GM21390 (cell line): Measurements from ENCODE around the gene SF3B3.
A peak's percentile ranks its signal among the peaks of the same experiment; 100 is the strongest.
"Not testable (repeated sequence)": the region's sequence is repeated elsewhere in the genome, so short reads cannot be mapped to it uniquely, and the experiment has no call there.

Experiments used
- ATAC-seq: cut with Tn5 transposase; IDR thresholded peaks from one replicate; pipeline ENCODE4 v1.9.1; 2021; ENCODE audit not compliant: unreplicated experiment

The SF3B3 gene

DNA sequence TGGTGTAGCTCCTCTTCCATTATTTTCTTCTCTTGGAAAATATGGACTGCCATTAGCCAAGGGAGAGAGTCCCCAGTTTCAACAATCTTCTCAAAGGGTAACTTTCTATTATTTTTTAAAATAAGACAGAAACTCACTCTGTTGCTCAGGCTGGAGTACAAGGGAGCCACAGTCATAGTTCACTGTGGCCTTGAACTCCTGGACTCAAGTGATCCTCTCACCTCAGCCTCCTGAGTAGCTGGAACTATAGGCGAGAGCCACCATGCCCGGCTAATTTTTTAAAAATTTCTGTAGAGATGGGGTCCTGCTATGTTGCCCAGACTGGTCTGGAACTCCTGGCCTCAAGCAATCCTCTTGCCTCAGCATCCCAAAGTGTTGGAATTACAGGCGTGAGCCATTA, 13.4 kb upstream of the SF3B3 start:
- ATAC-seq: no peak

- no peak for ATAC-seq
Observed at GRCh38 chr16:70511833-70512232, 11.8 kb upstream of the SF3B3 start.

- no peak for ATAC-seq
Observed at GRCh38 chr16:70512456-70512855, 11.2 kb upstream of the SF3B3 start.

DNA sequence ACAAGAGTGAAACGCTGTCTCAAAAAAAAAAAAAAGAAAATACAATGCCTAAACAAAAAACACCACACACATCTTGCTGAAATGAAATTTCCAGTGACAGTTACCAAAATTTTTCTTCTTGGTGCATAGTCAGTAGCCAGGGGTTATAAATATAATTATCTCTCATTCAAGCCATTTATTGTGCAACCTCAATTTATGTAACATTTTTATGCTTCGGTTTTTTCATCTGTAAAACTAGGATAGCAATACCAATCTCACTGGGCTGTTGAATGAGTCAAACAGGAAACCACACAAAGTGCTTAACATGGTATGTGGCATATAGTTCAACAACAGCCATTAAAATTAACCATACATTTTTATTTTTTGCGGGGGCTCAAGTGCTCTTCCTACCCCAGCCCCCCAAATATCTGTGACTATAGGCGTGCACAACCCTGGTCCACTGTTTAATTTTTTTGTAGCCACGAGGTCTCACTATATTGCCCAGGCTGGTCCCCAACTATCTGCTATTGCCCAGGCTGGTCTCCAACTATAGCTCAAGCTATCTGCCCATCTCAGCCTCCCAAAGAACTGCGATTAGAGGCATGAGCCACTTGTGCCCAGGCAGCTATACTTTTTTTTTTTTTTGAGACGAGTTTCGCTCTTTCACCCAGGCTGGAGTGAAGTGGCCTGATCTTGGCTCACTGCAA, 2.9 kb upstream of the SF3B3 start:
- no peak for ATAC-seq

DNA sequence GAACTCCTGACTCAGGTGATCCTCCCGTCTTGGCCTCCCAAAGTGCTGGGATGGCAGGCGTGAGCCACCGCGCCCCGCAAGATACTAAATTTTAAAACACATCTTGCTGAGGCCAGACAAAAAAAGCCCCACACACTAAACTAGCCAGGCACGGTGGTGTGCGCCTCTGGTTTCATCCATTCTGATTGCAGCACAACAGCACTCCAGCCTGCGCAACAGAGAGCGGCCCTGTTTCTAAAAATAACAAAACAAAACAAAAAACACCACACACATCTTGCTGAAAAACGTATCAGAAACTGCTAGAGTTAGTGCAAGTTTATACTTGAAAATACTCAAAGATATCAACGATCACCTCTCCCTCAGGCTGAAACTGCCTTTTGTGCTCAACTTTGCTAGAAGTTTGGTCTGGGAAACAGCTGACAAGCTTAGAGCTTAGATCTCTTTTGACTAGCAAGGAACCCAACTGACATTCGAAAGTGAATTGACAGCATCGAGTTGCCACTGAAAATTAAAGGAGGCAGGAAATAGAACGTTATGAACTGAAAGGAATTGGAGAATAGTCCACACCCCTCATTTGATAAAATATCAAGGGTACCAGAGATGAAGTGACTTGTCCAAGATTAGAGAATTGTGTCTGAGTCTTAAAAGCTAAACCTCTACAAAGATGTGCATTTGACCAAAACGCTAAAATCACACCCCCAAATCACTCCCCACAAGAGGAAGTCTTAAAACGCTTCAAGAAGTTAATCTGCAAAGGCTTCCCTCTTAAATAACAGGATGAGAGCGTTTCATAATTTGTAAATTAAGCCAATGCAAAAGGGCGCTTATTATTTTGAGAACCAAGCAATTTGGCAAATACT, 1.2 kb upstream of the SF3B3 start:
- ATAC-seq: no peak

GRCh38 chr16:70523076-70523742, 407 bp upstream of the SF3B3 start, which contains the start of gene COG4:
COG4 (minus strand) TSS chr16:70523554; CDS start chr16:70523543, 11 bp downstream.
- peak; percentile 47 for ATAC-seq

DNA sequence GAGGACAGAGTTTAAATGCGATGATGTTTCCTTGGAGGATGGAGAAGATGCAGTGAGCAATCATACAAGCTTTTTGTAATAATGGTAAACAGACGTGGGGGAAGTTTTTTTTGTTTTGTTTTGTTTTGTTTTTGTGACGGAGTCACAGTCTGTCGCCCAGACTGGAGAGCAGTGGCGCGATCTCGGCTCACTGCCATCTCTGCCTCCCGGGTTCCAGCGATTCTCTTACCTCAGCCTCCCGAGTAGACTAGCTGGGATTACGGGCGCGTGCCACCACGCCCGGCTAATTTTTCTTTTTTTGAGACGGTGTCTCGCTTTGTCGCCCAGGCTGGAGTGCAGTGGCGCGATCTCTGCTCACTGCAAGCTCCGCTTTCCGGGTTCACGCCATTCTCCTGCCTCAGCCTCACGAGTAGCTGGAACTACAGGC, 796 bp downstream of the SF3B3 start:
- not testable (repeated sequence) for ATAC-seq

DNA sequence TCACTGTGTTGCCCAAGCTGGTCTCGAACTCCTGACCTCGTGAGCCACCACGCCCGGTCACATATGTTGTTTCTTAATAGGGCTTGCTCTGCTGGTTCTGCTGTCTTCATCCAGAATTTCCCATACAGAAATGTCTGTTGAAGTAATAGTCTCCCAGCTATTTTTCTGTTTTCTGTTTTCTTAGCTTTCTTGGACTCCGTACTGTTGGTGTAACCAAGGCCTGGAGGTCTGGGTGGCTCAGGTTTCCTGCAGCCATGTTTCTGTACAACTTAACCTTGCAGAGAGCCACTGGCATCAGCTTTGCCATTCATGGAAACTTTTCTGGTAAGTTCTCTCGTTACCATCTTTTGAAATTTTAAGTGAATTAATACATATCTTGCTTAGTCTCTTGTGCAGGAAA, 2.8 kb downstream of the SF3B3 start:
- ATAC-seq: no peak

- ATAC-seq: no peak
Observed at GRCh38 chr16:70527315-70527996, 3.8 kb downstream of the SF3B3 start.

DNA sequence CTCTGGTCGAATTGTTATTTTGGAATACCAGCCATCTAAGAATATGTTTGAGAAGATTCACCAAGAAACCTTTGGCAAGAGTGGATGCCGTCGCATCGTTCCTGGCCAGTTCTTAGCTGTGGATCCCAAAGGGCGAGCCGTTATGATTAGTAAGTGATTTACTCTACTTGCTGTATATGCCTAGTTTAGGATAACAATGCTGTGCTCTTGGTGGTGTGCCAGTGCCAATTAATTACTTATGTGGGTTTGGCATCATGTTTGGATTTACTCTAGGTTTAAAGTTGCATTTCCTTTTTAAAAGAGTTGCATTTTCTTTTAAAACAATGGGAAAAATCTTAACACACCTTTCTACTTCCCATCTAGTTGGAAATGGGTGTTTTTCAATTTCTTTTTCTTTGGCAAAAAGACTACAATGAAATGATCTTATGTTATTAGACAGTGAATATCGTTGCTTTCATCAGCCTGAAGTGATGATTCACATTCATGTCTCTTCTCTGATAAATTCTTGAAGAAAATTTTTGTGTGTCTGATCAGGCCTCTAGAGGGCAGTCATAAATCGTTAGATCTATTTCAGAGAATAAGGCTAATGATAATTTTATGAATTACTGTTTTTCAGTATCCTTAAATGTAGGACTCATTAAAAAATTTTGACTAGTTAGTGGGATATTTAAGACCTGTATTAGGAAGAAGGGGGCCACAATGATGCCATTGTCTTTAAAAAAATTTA, 5.6 kb downstream of the SF3B3 start:
- ATAC-seq: no peak

GRCh38 chr16:70529954-70530353, 6.3 kb downstream of the SF3B3 start:
- ATAC-seq: not testable (repeated sequence)

- no peak for ATAC-seq
Observed at GRCh38 chr16:70534971-70535370, 11.4 kb downstream of the SF3B3 start.

- ATAC-seq: no peak
Observed at GRCh38 chr16:70540994-70541393, 17.4 kb downstream of the SF3B3 start.

DNA sequence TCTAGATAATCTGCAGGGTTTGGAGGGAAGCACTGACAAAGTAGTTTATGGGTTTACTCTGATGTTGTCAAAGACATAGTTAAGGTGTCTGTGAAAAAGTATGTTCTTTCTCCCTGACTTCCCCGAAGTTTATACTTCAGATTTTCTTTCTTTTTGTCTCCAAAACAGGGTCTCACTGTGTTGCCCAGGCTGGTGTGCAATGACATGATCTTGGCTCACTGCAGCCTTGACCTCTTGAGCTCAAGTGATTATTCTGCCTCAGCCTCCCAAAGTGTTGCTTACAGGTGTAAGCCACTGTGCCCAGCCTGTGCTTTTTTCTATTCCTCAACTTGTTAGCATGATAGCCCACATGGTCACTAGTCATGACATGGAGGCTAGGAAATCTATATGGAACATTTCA, 20.9 kb downstream of the SF3B3 start:
- no peak for ATAC-seq

DNA sequence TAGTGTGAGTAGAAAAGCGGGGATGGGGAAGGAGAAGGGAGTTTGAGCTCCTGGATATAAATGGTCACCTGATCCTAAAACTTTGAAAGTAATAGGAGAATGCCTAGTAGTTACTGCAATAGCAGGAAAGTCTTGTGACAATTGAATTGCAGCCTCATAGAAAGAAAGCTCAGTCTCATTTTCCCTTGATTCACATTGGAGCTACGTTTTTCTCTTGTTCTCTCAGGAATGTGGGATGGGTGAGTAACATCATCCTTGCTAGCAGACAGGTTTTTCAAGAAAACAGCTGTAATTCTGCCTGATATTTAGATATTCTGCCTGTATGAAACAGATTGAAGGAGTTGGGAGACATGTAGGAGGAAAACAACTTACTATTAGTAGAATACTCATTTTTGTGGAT, 25.3 kb downstream of the SF3B3 start:
- no peak for ATAC-seq

- no peak for ATAC-seq
Observed at GRCh38 chr16:70550082-70550481, 26.5 kb downstream of the SF3B3 start.

DNA sequence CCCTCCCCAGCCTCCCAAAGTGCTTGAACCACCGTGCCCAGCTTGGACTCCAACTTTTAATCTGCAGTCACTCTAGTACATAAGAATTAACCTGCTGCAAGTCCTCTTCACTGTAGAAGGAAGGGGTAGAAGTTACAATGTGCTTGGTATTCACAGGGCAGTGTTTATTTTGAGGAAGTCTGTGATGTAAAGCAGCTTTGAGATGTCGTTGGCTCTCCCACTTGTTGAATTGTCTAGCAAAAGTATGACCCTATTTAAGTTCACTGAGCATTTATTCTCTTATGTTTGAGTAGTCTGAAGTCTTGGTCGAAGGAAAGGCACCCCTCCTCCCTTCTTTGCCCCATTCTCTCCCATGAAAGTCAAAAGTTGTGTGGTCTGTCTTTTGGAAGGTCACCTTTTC, 28.2 kb downstream of the SF3B3 start:
- ATAC-seq: no peak

- ATAC-seq: no peak
Observed at GRCh38 chr16:70552675-70553074, 29.1 kb downstream of the SF3B3 start.

DNA sequence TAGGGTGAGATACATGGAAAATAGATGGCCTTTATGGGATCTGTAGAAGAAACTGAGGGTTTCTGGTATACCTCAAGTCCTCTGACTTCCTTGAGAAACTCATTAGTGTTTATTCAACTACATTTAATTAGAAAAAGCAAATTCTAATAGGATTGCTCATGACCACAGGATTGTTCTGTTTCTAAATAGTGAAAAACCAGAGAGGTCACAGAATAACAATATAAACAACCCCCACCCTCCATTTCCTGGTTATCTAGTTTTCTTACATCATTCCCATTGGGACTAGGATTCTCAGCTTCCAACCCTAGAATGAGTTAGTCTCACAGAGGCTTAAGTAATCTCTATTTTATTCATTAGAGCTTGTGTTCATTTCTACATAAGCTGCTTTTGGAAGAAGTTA, 30.0 kb downstream of the SF3B3 start:
- ATAC-seq: no peak

- ATAC-seq: no peak
Observed at GRCh38 chr16:70556063-70556462, 32.4 kb downstream of the SF3B3 start.

GRCh38 chr16:70561623-70562022, 38.0 kb downstream of the SF3B3 start:
- no peak for ATAC-seq
